KG1 (cell line): ENCODE data around the gene RTN4IP1.
"Not testable (repeated sequence)": the region's sequence is repeated elsewhere in the genome, so short reads cannot be mapped to it uniquely, and the experiment has no call there.

Experiments
- DNase-seq: peaks from one replicate; lab custom pipeline; 2025; lab: John Stamatoyannopoulos, UW

Gene RTN4IP1

GRCh38 chr6:106628658-106629102 lies 618 bp downstream of the RTN4IP1 start:
- DNase-seq, result no peak

- DNase-seq, result not testable (repeated sequence)
These were observed 1.5 kb downstream of the RTN4IP1 start for GRCh38 chr6:106627760-106628159.

- DNase-seq, result no peak
These were observed 2.8 kb downstream of the RTN4IP1 start for GRCh38 chr6:106626485-106626884.

- no peak for DNase-seq
These were observed 6.3 kb downstream of the RTN4IP1 start for GRCh38 chr6:106623039-106623438.

GRCh38 chr6:106622412-106622811 lies 6.9 kb downstream of the RTN4IP1 start:
- no peak for DNase-seq

GRCh38 chr6:106620931-106621672 lies 8.2 kb downstream of the RTN4IP1 start:
- DNase-seq, result no peak

- DNase-seq, result no peak
These were observed 10.1 kb downstream of the RTN4IP1 start for GRCh38 chr6:106619223-106619622.

GRCh38 chr6:106618324-106618723 lies 11.0 kb downstream of the RTN4IP1 start:
- DNase-seq, result no peak

GRCh38 chr6:106617857-106618256 lies 11.4 kb downstream of the RTN4IP1 start:
- DNase-seq, result no peak

GRCh38 chr6:106617302-106617701 lies 12.0 kb downstream of the RTN4IP1 start:
- no peak for DNase-seq

- DNase-seq, result no peak
These were observed 14.6 kb downstream of the RTN4IP1 start for GRCh38 chr6:106614592-106615257.

- no peak for DNase-seq
These were observed 15.1 kb downstream of the RTN4IP1 start for GRCh38 chr6:106614166-106614565.

- no peak for DNase-seq
These were observed 15.7 kb downstream of the RTN4IP1 start for GRCh38 chr6:106613590-106613989.

- no peak for DNase-seq
These were observed 16.5 kb downstream of the RTN4IP1 start for GRCh38 chr6:106612671-106613416.

- no peak for DNase-seq
These were observed 18.3 kb downstream of the RTN4IP1 start for GRCh38 chr6:106611030-106611429.

GRCh38 chr6:106609699-106610098 lies 19.6 kb downstream of the RTN4IP1 start:
- DNase-seq, result no peak

- peak; percentile 10 for DNase-seq
These were observed 21.1 kb downstream of the RTN4IP1 start for GRCh38 chr6:106608080-106608668.

- DNase-seq, result no peak
These were observed 29.0 kb downstream of the RTN4IP1 start for GRCh38 chr6:106600329-106600728.

- no peak for DNase-seq
These were observed 29.9 kb downstream of the RTN4IP1 start for GRCh38 chr6:106599440-106599839.

- DNase-seq, result no peak
These were observed 38.0 kb downstream of the RTN4IP1 start for GRCh38 chr6:106591111-106591825.

GRCh38 chr6:106588937-106589336 lies 40.4 kb downstream of the RTN4IP1 start:
- not testable (repeated sequence) for DNase-seq
